Mesendoderm (in vitro differentiated cells): ENCODE data around the gene RTTN.

ENCODE experiments used
- DNase-seq: peaks from one replicate; pipeline ENCODE4 v3.0.0; 2013
- H2AK5ac ChIP-seq: 2 replicates; pipeline ENCODE4 v1.6.1; 2013; ENCODE audit warnings: low read length, inconsistent platforms
- H2BK120ac ChIP-seq: 2 replicates; pipeline ENCODE4 v1.6.1; 2013; ENCODE audit warnings: low read depth, mild to moderate bottlenecking, low read length, moderate library complexity, mixed read lengths
- H2BK15ac ChIP-seq: replicated peaks from 2 replicates; pipeline ENCODE4 v1.6.1; 2013; ENCODE audit warnings: low read depth, mild to moderate bottlenecking, moderate library complexity
- H2BK5ac ChIP-seq: 2 replicates; pipeline ENCODE4 v1.6.1; 2013; ENCODE audit warnings: low read length, inconsistent platforms
- H3K18ac ChIP-seq: 2 replicates; pipeline ENCODE4 v1.6.1; 2013; ENCODE audit warnings: mild to moderate bottlenecking, low read length, mixed read lengths
- H3K23ac ChIP-seq: one replicate; pipeline ENCODE4 v1.6.1; 2013; ENCODE audit warnings: low read length
- H3K27ac ChIP-seq: 2 replicates; pipeline ENCODE4 v1.5.1; 2013; ENCODE audit warnings: low read depth, mild to moderate bottlenecking, inconsistent platforms, low read length, moderate library complexity
- H3K27me3 ChIP-seq: 2 replicates; pipeline ENCODE4 v1.6.1; 2013; ENCODE audit warnings: low read length, control low read depth, mild to moderate bottlenecking, inconsistent platforms; ENCODE audit not compliant: insufficient read depth, poor library complexity
- H3K36me3 ChIP-seq: 2 replicates; pipeline ENCODE4 v1.6.1; 2013; ENCODE audit warnings: low read length, inconsistent platforms; ENCODE audit not compliant: control insufficient read depth, insufficient read depth
- H3K4ac ChIP-seq: one replicate; pipeline ENCODE4 v1.6.1; 2013; ENCODE audit warnings: low read depth, mild to moderate bottlenecking, low read length, moderate library complexity
- H3K4me1 ChIP-seq: 2 replicates; pipeline ENCODE4 v1.6.1; 2013; ENCODE audit warnings: low read depth, low read length, inconsistent platforms; ENCODE audit not compliant: control insufficient read depth
- H3K4me2 ChIP-seq: 2 replicates; pipeline ENCODE4 v1.6.1; 2013; ENCODE audit warnings: low read length
- H3K4me3 ChIP-seq: 2 replicates; pipeline ENCODE4 v1.5.1; 2013; ENCODE audit warnings: mild to moderate bottlenecking, low read length
- H3K56ac ChIP-seq: one replicate; pipeline ENCODE4 v1.6.1; 2013; ENCODE audit warnings: low read length
- H3K79me1 ChIP-seq: 2 replicates; pipeline ENCODE4 v1.6.1; 2013; ENCODE audit warnings: low read length, inconsistent platforms
- H3K79me2 ChIP-seq: 2 replicates; pipeline ENCODE4 v1.6.1; 2013; ENCODE audit warnings: mild to moderate bottlenecking, low read length; ENCODE audit not compliant: control insufficient read depth, insufficient read depth
- H3K9ac ChIP-seq: 2 replicates; pipeline ENCODE4 v1.6.1; 2013; ENCODE audit warnings: low read length, inconsistent platforms
- H4K5ac ChIP-seq: one replicate; pipeline ENCODE4 v1.6.1; 2013; ENCODE audit warnings: low read length
- H4K8ac ChIP-seq: one replicate; pipeline ENCODE4 v1.6.1; 2013; ENCODE audit warnings: low read depth, mild to moderate bottlenecking, control low read depth, low read length, moderate library complexity
- WGBS: extraction: QIAGEN DNeasy Blood & Tissue Kit; methylation state at CpG from one replicate; pipeline ENCODE4 v1.1.7; 2013; ENCODE audit warnings: low lambda C conversion rate, missing lambda C conversion rate; ENCODE audit not compliant: insufficient coverage; ENCODE audit errors: extremely low coverage; 5-methylcytosine and 5-hydroxymethylcytosine counted together

Gene RTTN

GRCh38 chr18:70044632-70045031 lies 160.9 kb downstream of the RTTN start:
- Histone ChIP-seq H3K79me1 (no peaks in the 10 kb centered on the region), H4K5ac (no peak overlapping the region), H3K4me2 (no peak overlapping the region), H2AK5ac (no peak overlapping the region), H3K4me3 (no peak overlapping the region), H3K23ac (no peak overlapping the region), H3K79me2 (no peaks in the 10 kb centered on the region), H3K4ac (no peak overlapping the region), H2BK15ac (no peak overlapping the region), H3K18ac (no peak overlapping the region), H3K36me3 (no peaks in the 10 kb centered on the region), H2BK5ac (no peak overlapping the region), H4K8ac (no peak overlapping the region), H3K27ac (no peak overlapping the region), H3K4me1 (peaks cover 2% of the 10 kb centered on the region), H2BK120ac (no peak overlapping the region), H3K56ac (no peak overlapping the region), H3K9ac (no peak overlapping the region), H3K27me3 (peaks cover 1% of the 10 kb centered on the region)
- no CpG with 5 or more reads among the region's 4 CpGs for WGBS
- DNase-seq, result no peak

- Histone ChIP-seq H2BK5ac (no peak overlapping the region), H3K18ac (no peak overlapping the region), H3K9ac (no peak overlapping the region), H4K5ac (no peak overlapping the region), H3K79me1 (no peaks in the 10 kb centered on the region), H3K4me3 (no peak overlapping the region), H2BK120ac (no peak overlapping the region), H3K56ac (no peak overlapping the region), H3K79me2 (no peaks in the 10 kb centered on the region), H3K27me3 (no peaks in the 10 kb centered on the region), H3K36me3 (no peaks in the 10 kb centered on the region), H2BK15ac (no peak overlapping the region), H3K4me1 (no peaks in the 10 kb centered on the region), H4K8ac (no peak overlapping the region), H3K4ac (no peak overlapping the region), H2AK5ac (no peak overlapping the region), H3K27ac (no peak overlapping the region), H3K23ac (no peak overlapping the region), H3K4me2 (no peak overlapping the region)
- no CpG with 5 or more reads among the region's 4 CpGs for WGBS
- no peak for DNase-seq
Observed at GRCh38 chr18:70041459-70042050, 163.9 kb downstream of the RTTN start.

GRCh38 chr18:70039186-70039585 lies 166.3 kb downstream of the RTTN start:
- Histone ChIP-seq H3K18ac (no peak overlapping the region), H3K79me2 (no peaks in the 10 kb centered on the region), H4K5ac (no peak overlapping the region), H3K36me3 (no peaks in the 10 kb centered on the region), H2AK5ac (no peak overlapping the region), H3K27me3 (no peaks in the 10 kb centered on the region), H3K4me3 (no peak overlapping the region), H2BK5ac (no peak overlapping the region), H3K9ac (no peak overlapping the region), H3K4ac (no peak overlapping the region), H2BK120ac (no peak overlapping the region), H3K4me2 (no peak overlapping the region), H3K79me1 (no peaks in the 10 kb centered on the region), H3K27ac (no peak overlapping the region), H2BK15ac (no peak overlapping the region), H3K56ac (no peak overlapping the region), H4K8ac (no peak overlapping the region), H3K23ac (no peak overlapping the region), H3K4me1 (no peaks in the 10 kb centered on the region)
- WGBS, result no CpG with 5 or more reads among the region's 2 CpGs
- no peak for DNase-seq

GRCh38 chr18:70037431-70038061 lies 167.9 kb downstream of the RTTN start:
- DNase-seq, result no peak
- Histone ChIP-seq H3K18ac (no peak overlapping the region), H3K4me2 (no peak overlapping the region), H4K8ac (no peak overlapping the region), H3K23ac (no peak overlapping the region), H2BK15ac (no peak overlapping the region), H3K9ac (no peak overlapping the region), H3K56ac (no peak overlapping the region), H3K79me1 (no peaks in the 10 kb centered on the region), H2BK120ac (no peak overlapping the region), H4K5ac (no peak overlapping the region), H2BK5ac (no peak overlapping the region), H3K27ac (no peak overlapping the region), H3K79me2 (no peaks in the 10 kb centered on the region), H2AK5ac (no peak overlapping the region), H3K4me3 (no peak overlapping the region), H3K4ac (no peak overlapping the region), H3K36me3 (no peaks in the 10 kb centered on the region), H3K4me1 (no peaks in the 10 kb centered on the region), H3K27me3 (no peaks in the 10 kb centered on the region)
- no CpG with 5 or more reads among the region's 6 CpGs for WGBS

GRCh38 chr18:70036771-70037347 lies 168.6 kb downstream of the RTTN start:
- H3K79me1 ChIP-seq, result no peaks in the 10 kb centered on the region
- H2BK120ac ChIP-seq, result no peak overlapping the region
- no peak overlapping the region for H2BK15ac ChIP-seq
- H3K4me3 ChIP-seq, result no peak overlapping the region
- H2BK5ac ChIP-seq, result no peak overlapping the region
- no peak overlapping the region for H3K9ac ChIP-seq
- H3K4ac ChIP-seq, result no peak overlapping the region
- no CpG with 5 or more reads among the region's 8 CpGs for WGBS
- no peak overlapping the region for H4K5ac ChIP-seq
- H3K56ac ChIP-seq, result no peak overlapping the region
- H3K79me2 ChIP-seq, result no peaks in the 10 kb centered on the region
- no peaks in the 10 kb centered on the region for H3K27me3 ChIP-seq
- H3K36me3 ChIP-seq, result no peaks in the 10 kb centered on the region
- no peaks in the 10 kb centered on the region for H3K4me1 ChIP-seq
- H3K23ac ChIP-seq, result no peak overlapping the region
- H3K18ac ChIP-seq, result no peak overlapping the region
- DNase-seq, result no peak
- no peak overlapping the region for H2AK5ac ChIP-seq
- no peak overlapping the region for H3K4me2 ChIP-seq
- no peak overlapping the region for H3K27ac ChIP-seq
- H4K8ac ChIP-seq, result no peak overlapping the region
